RPMI8226 (cell line): ENCODE data around the gene PCDHB2.
"Not testable (repeated sequence)": the region's sequence is repeated elsewhere in the genome, so short reads cannot be mapped to it uniquely, and the experiment has no call there.

Experiments used
- DNase-seq: peaks from one replicate; pipeline ENCODE4 v3.0.0-alpha.2; 2015

PCDHB2 gene

DNA sequence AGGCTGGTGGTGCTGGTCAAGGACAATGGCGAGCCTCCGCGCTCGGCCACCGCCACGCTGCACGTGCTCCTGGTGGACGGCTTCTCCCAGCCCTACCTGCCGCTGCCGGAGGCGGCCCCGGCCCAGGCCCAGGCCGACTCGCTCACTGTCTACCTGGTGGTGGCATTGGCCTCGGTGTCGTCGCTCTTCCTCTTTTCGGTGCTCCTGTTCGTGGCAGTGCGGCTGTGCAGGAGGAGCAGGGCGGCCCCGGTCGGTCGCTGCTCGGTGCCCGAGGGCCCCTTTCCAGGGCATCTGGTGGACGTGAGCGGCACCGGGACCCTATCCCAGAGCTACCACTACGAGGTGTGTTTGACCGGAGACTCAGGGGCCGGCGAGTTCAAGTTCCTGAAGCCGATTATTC, 42.9 kb downstream of the PCDHB2 start:
- DNase-seq = not testable (repeated sequence)
